ENCODE results near the gene MOB2. TPM values are rescaled to one million over a fixed set of nuclear protein-coding genes. Genes with fewer than 3 reads are reported as not detected.

The MOB2 gene
- total and polyA plus RNA-seq, 2 donors from 2014 or later = 50.7 to 51.7 TPM

GRCh38 chr11:1533342-1533725, 46.8 kb upstream of the MOB2 start:
- DNase-seq = no peak
- TF ChIP-seq CTCF (IDR thresholded peaks at IDR 0.05; ENCODE audit: borderline replicate concordance, extremely low read depth, insufficient read depth) = no peak
- no peaks in the 10 kb centered on the region for H3K27me3 ChIP-seq (ENCODE audit: control insufficient read depth, insufficient read depth, low read length)
- no peak overlapping the region for H3K4me3 ChIP-seq (ENCODE audit: low read length in 3 of 3)
- H3K36me3 ChIP-seq (ENCODE audit: control insufficient read depth in 2 of 3, insufficient read depth in 3 of 3, low read length in 3 of 3) = peaks cover 0 to 4% (median 0%) of the 10 kb centered on the region in 3 donors
- intact Hi-C loops (cut with DNase I) = no loop called here
- peaks cover 0 to 22% (median 7%) of the 10 kb centered on the region in 3 donors for H3K4me1 ChIP-seq (ENCODE audit: control insufficient read depth in 2 of 3, insufficient read depth in 2 of 3, low read depth in 1 of 3, low read length in 3 of 3)
- H3K27ac ChIP-seq (ENCODE audit: low read depth in 2 of 2, low read length in 2 of 2) = no peak overlapping the region
- no peak overlapping the region for H3K9ac ChIP-seq (ENCODE audit: low read length in 3 of 3)
- no peaks in the 10 kb centered on the region for H3K9me3 ChIP-seq (ENCODE audit: control insufficient read depth in 2 of 3, insufficient read depth in 1 of 3, low read length in 3 of 3)
- FAIRE-seq = no peak

GRCh38 chr11:1532606-1533341, 46.2 kb upstream of the MOB2 start:
- Histone ChIP-seq H3K9ac (ENCODE audit: low read length in 3 of 3) (no peak overlapping the region), H3K36me3 (ENCODE audit: control insufficient read depth in 2 of 3, insufficient read depth in 3 of 3, low read length in 3 of 3) (peaks cover 0 to 4% (median 0%) of the 10 kb centered on the region in 3 donors), H3K27me3 (ENCODE audit: control insufficient read depth, insufficient read depth, low read length) (no peaks in the 10 kb centered on the region), H3K27ac (ENCODE audit: low read depth in 2 of 2, low read length in 2 of 2) (no peak overlapping the region), H3K4me1 (ENCODE audit: control insufficient read depth in 2 of 3, insufficient read depth in 2 of 3, low read depth in 1 of 3, low read length in 3 of 3) (peaks cover 0 to 22% (median 7%) of the 10 kb centered on the region in 3 donors), H3K9me3 (ENCODE audit: control insufficient read depth in 2 of 3, insufficient read depth in 1 of 3, low read length in 3 of 3) (no peaks in the 10 kb centered on the region), H3K4me3 (ENCODE audit: low read length in 3 of 3) (no peak overlapping the region)
- DNase-seq (peak in 3 of 5 donors; percentile 47 to 71 (median 67)), FAIRE-seq (no peak)
- no peak for TF ChIP-seq CTCF (IDR thresholded peaks at IDR 0.05; ENCODE audit: borderline replicate concordance, extremely low read depth, insufficient read depth)
- intact Hi-C loops (cut with DNase I) = no loop called here

GRCh38 chr11:1532014-1532586, 45.5 kb upstream of the MOB2 start:
- Histone ChIP-seq H3K9ac (ENCODE audit: low read length in 3 of 3) (no peak overlapping the region), H3K27me3 (ENCODE audit: control insufficient read depth, insufficient read depth, low read length) (no peaks in the 10 kb centered on the region), H3K9me3 (ENCODE audit: control insufficient read depth in 2 of 3, insufficient read depth in 1 of 3, low read length in 3 of 3) (no peaks in the 10 kb centered on the region), H3K4me3 (ENCODE audit: low read length in 3 of 3) (no peak overlapping the region), H3K36me3 (ENCODE audit: control insufficient read depth in 2 of 3, insufficient read depth in 3 of 3, low read length in 3 of 3) (peaks cover 0 to 4% (median 0%) of the 10 kb centered on the region in 3 donors), H3K4me1 (ENCODE audit: control insufficient read depth in 2 of 3, insufficient read depth in 2 of 3, low read depth in 1 of 3, low read length in 3 of 3) (peaks cover 0 to 22% (median 7%) of the 10 kb centered on the region in 3 donors), H3K27ac (ENCODE audit: low read depth in 2 of 2, low read length in 2 of 2) (no peak overlapping the region)
- FAIRE-seq (no peak), DNase-seq (peak in 2 of 5 donors; percentile 31 to 63)
- TF ChIP-seq CTCF (IDR thresholded peaks at IDR 0.05; ENCODE audit: borderline replicate concordance, extremely low read depth, insufficient read depth) = no peak
- intact Hi-C loops (cut with DNase I) = no loop called here

All from kidney (tissue), 14 donors.